SW 1271 (cell line): ENCODE results near the gene TARS2.

Experiments used
- DNase-seq, 2 experiments: peaks; one replicate each; lab custom pipeline; 2025; lab: John Stamatoyannopoulos, UW

Gene TARS2

GRCh38 chr1:150486966-150487762, at the start of gene TARS2:
Gene TARS2 (plus strand): TSS chr1:150487419. CDS start chr1:150487451, 32 bp downstream.
- DNase-seq = peak; percentile 84 to 96

GRCh38 chr1:150441121-150441520, 46.1 kb upstream of the TARS2 start:
- no peak for DNase-seq

GRCh38 chr1:150444232-150444631, 43.0 kb upstream of the TARS2 start:
- DNase-seq = no peak

- no peak for DNase-seq
Observed at GRCh38 chr1:150456146-150456647, 31.0 kb upstream of the TARS2 start.

GRCh38 chr1:150464422-150464826, 22.8 kb upstream of the TARS2 start:
- peak in 1 of 2 experiments; percentile 27 for DNase-seq

GRCh38 chr1:150466964-150467363, 20.3 kb upstream of the TARS2 start:
- DNase-seq = no peak

- DNase-seq = no peak
Observed at GRCh38 chr1:150469291-150469690, 17.9 kb upstream of the TARS2 start.

GRCh38 chr1:150472601-150473200, 14.5 kb upstream of the TARS2 start:
- DNase-seq = no peak

- DNase-seq = no peak
Observed at GRCh38 chr1:150473659-150474058, 13.6 kb upstream of the TARS2 start.

- DNase-seq = no peak
Observed at GRCh38 chr1:150474869-150475268, 12.3 kb upstream of the TARS2 start.

GRCh38 chr1:150476754-150477153, 10.5 kb upstream of the TARS2 start:
- DNase-seq = no peak

- DNase-seq = no peak
Observed at GRCh38 chr1:150477320-150477719, 9.9 kb upstream of the TARS2 start.

GRCh38 chr1:150477733-150478132, 9.5 kb upstream of the TARS2 start:
- DNase-seq = no peak

GRCh38 chr1:150479370-150479769, 7.8 kb upstream of the TARS2 start:
- DNase-seq = no peak

- no peak for DNase-seq
Observed at GRCh38 chr1:150479927-150480352, 7.3 kb upstream of the TARS2 start.

GRCh38 chr1:150484431-150484830, 2.8 kb upstream of the TARS2 start:
- DNase-seq = no peak

- no peak for DNase-seq
Observed at GRCh38 chr1:150484861-150485260, 2.4 kb upstream of the TARS2 start.

- DNase-seq = no peak
Observed at GRCh38 chr1:150487763-150488115, 520 bp downstream of the TARS2 start.

GRCh38 chr1:150493175-150493574, 6.0 kb downstream of the TARS2 start:
- DNase-seq = no peak

- DNase-seq = no peak
Observed at GRCh38 chr1:150498342-150498741, 11.1 kb downstream of the TARS2 start.

- DNase-seq = no peak
Observed at GRCh38 chr1:150505431-150505830, 18.2 kb downstream of the TARS2 start.

GRCh38 chr1:150507912-150508864, 21.0 kb downstream of the TARS2 start, which contains the start of gene ECM1:
Gene ECM1 (plus strand): TSS chr1:150508109. CDS start chr1:150508210, 101 bp downstream.
- DNase-seq = peak in 1 of 2 experiments; percentile 63
